ENCODE data around the gene MATN4.

DNA sequence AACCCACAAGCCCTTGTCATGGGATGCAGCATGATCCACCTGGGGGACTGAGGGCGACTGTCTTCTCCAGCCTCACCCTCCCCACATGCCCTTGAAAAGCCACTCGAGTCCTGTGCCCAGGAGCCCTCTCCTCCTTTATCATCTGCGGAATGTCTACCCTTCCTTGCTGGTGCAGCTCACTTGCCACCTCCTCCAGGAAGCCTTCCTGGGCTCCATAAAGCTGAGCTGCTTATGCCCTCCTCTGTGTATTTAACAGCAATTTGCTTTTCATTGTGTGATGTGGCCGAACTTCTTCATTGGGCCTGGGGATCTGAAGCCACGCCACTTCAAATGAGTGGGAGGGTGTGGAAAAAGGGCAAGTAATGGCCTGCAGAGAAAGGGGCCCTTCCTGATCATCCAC lies 19.2 kb downstream of the MATN4 start:
- TF ChIP-seq, protein P1, sequence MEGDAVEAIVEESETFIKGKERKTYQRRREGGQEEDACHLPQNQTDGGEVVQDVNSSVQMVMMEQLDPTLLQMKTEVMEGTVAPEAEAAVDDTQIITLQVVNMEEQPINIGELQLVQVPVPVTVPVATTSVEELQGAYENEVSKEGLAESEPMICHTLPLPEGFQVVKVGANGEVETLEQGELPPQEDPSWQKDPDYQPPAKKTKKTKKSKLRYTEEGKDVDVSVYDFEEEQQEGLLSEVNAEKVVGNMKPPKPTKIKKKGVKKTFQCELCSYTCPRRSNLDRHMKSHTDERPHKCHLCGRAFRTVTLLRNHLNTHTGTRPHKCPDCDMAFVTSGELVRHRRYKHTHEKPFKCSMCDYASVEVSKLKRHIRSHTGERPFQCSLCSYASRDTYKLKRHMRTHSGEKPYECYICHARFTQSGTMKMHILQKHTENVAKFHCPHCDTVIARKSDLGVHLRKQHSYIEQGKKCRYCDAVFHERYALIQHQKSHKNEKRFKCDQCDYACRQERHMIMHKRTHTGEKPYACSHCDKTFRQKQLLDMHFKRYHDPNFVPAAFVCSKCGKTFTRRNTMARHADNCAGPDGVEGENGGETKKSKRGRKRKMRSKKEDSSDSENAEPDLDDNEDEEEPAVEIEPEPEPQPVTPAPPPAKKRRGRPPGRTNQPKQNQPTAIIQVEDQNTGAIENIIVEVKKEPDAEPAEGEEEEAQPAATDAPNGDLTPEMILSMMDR (IDR thresholded peaks at IDR 0.05 in 4 of 5, conservative IDR thresholded peaks at IDR 0.05 in 1 of 5) = no peak
- TF ChIP-seq POLR2A (IDR thresholded peaks at IDR 0.05) = no peak
